ENCODE measurements around the gene AP1M2. TPM values are rescaled to one million over a fixed set of nuclear protein-coding genes. Genes with fewer than 3 reads are reported as not detected.

The AP1M2 gene
- total RNA-seq: not detected in 2 replicates

GRCh38 chr19:10587022-10587838, at the start of gene AP1M2:
Gene AP1M2 (minus strand): TSS chr19:10587312. CDS start chr19:10587231, 81 bp downstream.

GRCh38 chr19:10625003-10625761, 38.1 kb upstream of the AP1M2 start, which contains the start of gene SLC44A2:
Gene SLC44A2 (plus strand): TSS chr19:10625553. CDS start chr19:10625634, 81 bp downstream.

GRCh38 chr19:10568826-10569651, 18.1 kb downstream of the AP1M2 start, which contains the start of gene CDKN2D:
Gene CDKN2D (minus strand): TSS chr19:10568979. CDS start chr19:10568653, 326 bp downstream.

GRCh38 chr19:10565567-10566407, 21.3 kb downstream of the AP1M2 start, which contains the start of gene KRI1:
Gene KRI1 (minus strand): TSS chr19:10566010. CDS start chr19:10565999, 11 bp downstream.

GRCh38 chr19:10543420-10544241, 43.5 kb downstream of the AP1M2 start, which contains the start of gene ATG4D:
Gene ATG4D (plus strand): TSS chr19:10543904. CDS start chr19:10544091, 187 bp downstream.

Other genes starting within 250 kb of the AP1M2 start
- 3.7 and 6.0 TPM in 2 replicates for gene ICAM3, start 247.7 kb downstream of the AP1M2 start, total RNA-seq
- gene TYK2, start 206.7 kb downstream of the AP1M2 start, total RNA-seq: 39.3 and 45.8 TPM in 2 replicates
- 127 and 132 TPM in 2 replicates for gene CDC37, start 183.8 kb downstream of the AP1M2 start, total RNA-seq
- 13.7 and 16.1 TPM in 2 replicates for gene PDE4A, start 166.8 kb downstream of the AP1M2 start, total RNA-seq
- gene KEAP1, start 84.0 kb downstream of the AP1M2 start, total RNA-seq: 71.9 and 86.3 TPM in 2 replicates
- not detected in 2 replicates for gene S1PR5, start 69.9 kb downstream of the AP1M2 start, total RNA-seq
- 5.3 and 11.4 TPM in 2 replicates for gene ATG4D, start 43.4 kb downstream of the AP1M2 start, total RNA-seq
- gene KRI1, start 21.3 kb downstream of the AP1M2 start, total RNA-seq: 14.1 and 14.7 TPM in 2 replicates
- 2.2 and 3.0 TPM in 2 replicates for gene CDKN2D, start 18.3 kb downstream of the AP1M2 start, total RNA-seq
- gene SLC44A2, start 38.2 kb upstream of the AP1M2 start, total RNA-seq: 33.4 and 36.1 TPM in 2 replicates
- 67.3 and 73.1 TPM in 2 replicates for gene ILF3, start 67.0 kb upstream of the AP1M2 start, total RNA-seq
- gene QTRT1, start 114.1 kb upstream of the AP1M2 start, total RNA-seq: 20.8 and 27.6 TPM in 2 replicates
- 57.1 and 70.9 TPM in 2 replicates for gene DNM2, start 130.8 kb upstream of the AP1M2 start, total RNA-seq
- 37.4 and 47.1 TPM in 2 replicates for gene TMED1, start 248.9 kb upstream of the AP1M2 start, total RNA-seq